GM12878 (cell line): Measurements from ENCODE around the gene USP21. TPM values are rescaled to one million over a fixed set of nuclear protein-coding genes. Genes with fewer than 3 reads are reported as not detected.

Experiments
- ATAC-seq: fragments of 200-7000 bp; cut with Tn5 transposase; 3 replicates; pipeline ENCODE4 v1.9.1; 2020; ENCODE audit warnings: mild to moderate bottlenecking, moderate library complexity
- BruUV-seq: library from RNA; stranded (reverse); fragments of 400-500 nt; replicated peaks from 2 replicates; lab custom pipeline; 2021; lab: Mats Ljungman, UMichigan
- CTCF ChIA-PET: fragments of 300-600 bp; sonication (Branson Sonifier 250); formaldehyde crosslinking; extraction: SDS; loops from one replicate; lab custom pipeline; 2021; ENCODE audit warnings: inconsistent platforms; lab: Yijun Ruan, JAX
- POLR2A ChIA-PET: fragments of 350-600 bp; formaldehyde crosslinking; extraction: SDS; loops from one replicate; lab custom pipeline; 2021; ENCODE audit warnings: inconsistent platforms; lab: Charles Lee
- RAD21 ChIA-PET: fragments of 300-600 bp; sonication (Branson Sonifier 250); formaldehyde crosslinking; loops from one replicate; lab custom pipeline; 2023; ENCODE audit warnings: antibody characterized with exemption; ENCODE audit not compliant: unreplicated experiment; lab: Charles Lee
- SMC1A ChIA-PET: fragments of 300-600 bp; sonication (Branson Sonifier 250); formaldehyde crosslinking; loops from one replicate; lab custom pipeline; 2023; ENCODE audit not compliant: unreplicated experiment, uncharacterized antibody; lab: Charles Lee
- DNase-seq: peaks from one replicate; pipeline ENCODE4 v3.0.0-alpha.2; 2011; ENCODE audit warnings: low read depth, low spot score
- FAIRE-seq: peaks from 3 replicates; lab custom pipeline; 2011; peaks lifted over from hg19 to GRCh38; lab: Jason Lieb, UNC
- H2AFZ ChIP-seq: 2 replicates; pipeline ENCODE4 v1.6.0; 2011; ENCODE audit warnings: low read depth, low read length, control low read depth; ENCODE audit not compliant: control insufficient read depth
- H3K27ac ChIP-seq: 2 replicates; pipeline ENCODE4 v1.5.1; 2011; ENCODE audit warnings: control low read depth; ENCODE audit not compliant: control insufficient read depth, insufficient read depth
- H3K27me3 ChIP-seq, 2 experiments: replicated peaks in 1 of 2; 2 replicates each; pipeline versions ENCODE4 v1.6.0 to v1.6.1; 2011; ENCODE audit warnings: low read length in 1 of 2; ENCODE audit not compliant: control insufficient read depth in 2 of 2, insufficient read depth in 2 of 2
- H3K36me3 ChIP-seq, 2 experiments: 2 replicates each; pipeline ENCODE4 v1.5.1; 2011; ENCODE audit warnings: low read length in 1 of 2; ENCODE audit not compliant: control insufficient read depth in 2 of 2, insufficient read depth in 2 of 2
- H3K4me1 ChIP-seq: 2 replicates; pipeline ENCODE4 v1.6.1; 2011; ENCODE audit warnings: mild to moderate bottlenecking, low read length, moderate library complexity, mixed read lengths; ENCODE audit not compliant: control insufficient read depth, insufficient read depth
- H3K4me2 ChIP-seq: 2 replicates; pipeline ENCODE4 v1.6.0; 2011; ENCODE audit warnings: control low read depth; ENCODE audit not compliant: control insufficient read depth, insufficient read depth
- H3K4me3 ChIP-seq: fragments of 200-600 bp; sonication (generic); 2 replicates; pipeline ENCODE4 v1.5.1; 2016
- H3K79me2 ChIP-seq: 2 replicates; pipeline ENCODE4 v1.6.0; 2011; ENCODE audit warnings: low read length; ENCODE audit not compliant: control insufficient read depth, insufficient read depth
- H3K9ac ChIP-seq: 2 replicates; pipeline ENCODE4 v1.8.0; 2011; ENCODE audit warnings: low read length, control low read depth, mixed read lengths; ENCODE audit not compliant: control insufficient read depth, insufficient read depth
- H3K9me3 ChIP-seq: replicated peaks from 3 replicates; pipeline ENCODE4 v1.5.1; 2011; ENCODE audit warnings: mild to moderate bottlenecking, low read length; ENCODE audit not compliant: control insufficient read depth, insufficient read depth
- H4K20me1 ChIP-seq: 2 replicates; pipeline ENCODE4 v1.6.0; 2011; ENCODE audit not compliant: control insufficient read depth, insufficient read depth
- ATF3 ChIP-seq: IDR thresholded peaks from 2 replicates; pipeline ENCODE4 v1.6.1; 2011; ENCODE audit warnings: low read depth, mild to moderate bottlenecking, low read length, moderate library complexity, borderline replicate concordance; ENCODE audit errors: extremely low read depth
- BACH1 ChIP-seq: fragments of 450-650 bp; IDR thresholded peaks from 2 replicates; pipeline ENCODE4 v1.6.1; 2017; ENCODE audit warnings: mild to moderate bottlenecking, borderline replicate concordance
- BHLHE40 ChIP-seq, 2 experiments: fragments of 450-650 bp in 1 of 2; IDR thresholded peaks; 2 replicates each; pipeline ENCODE4 v1.6.1; 2011 to 2017; ENCODE audit warnings: low read depth in 2 of 2, borderline replicate concordance in 1 of 2, improper control_type of control experiment in 1 of 2, low read length in 1 of 2, mild to moderate bottlenecking in 1 of 2
- CTCF ChIP-seq, 3 experiments: IDR thresholded peaks in 2 of 3; conservative IDR thresholded peaks in 1 of 3; 2 replicates each; pipeline ENCODE4 v1.5.1; 2011; ENCODE audit warnings: low read depth in 3 of 3, low read length in 3 of 3, mild to moderate bottlenecking in 3 of 3, control low read depth in 2 of 3, moderate library complexity in 2 of 3, inconsistent platforms in 1 of 3, mixed read lengths in 1 of 3; ENCODE audit not compliant: control insufficient read depth in 2 of 3, insufficient read depth in 1 of 3; ENCODE audit errors: extremely low read depth in 1 of 3
- GABPA ChIP-seq: IDR thresholded peaks from 2 replicates; pipeline ENCODE4 v1.6.1; 2014; ENCODE audit warnings: antibody characterized with exemption, low read depth, mild to moderate bottlenecking, inconsistent platforms
- HDAC2 ChIP-seq: fragments of 200-600 bp; sonication (generic); IDR thresholded peaks from 2 replicates; pipeline ENCODE4 v1.6.1; 2017
- IKZF1 ChIP-seq: fragments of 450-650 bp; conservative IDR thresholded peaks from 2 replicates; pipeline ENCODE4 v1.6.1; 2017; ENCODE audit warnings: antibody characterized with exemption, mild to moderate bottlenecking
- MLLT1 ChIP-seq: fragments of 450-650 bp; IDR thresholded peaks from 2 replicates; pipeline ENCODE4 v1.6.1; 2016; ENCODE audit warnings: mild to moderate bottlenecking
- RAD21 ChIP-seq: IDR thresholded peaks from 2 replicates; pipeline ENCODE4 v1.6.1; 2011; ENCODE audit warnings: mild to moderate bottlenecking, low read depth, low read length, moderate library complexity; ENCODE audit not compliant: insufficient read depth
- SIX5 ChIP-seq: IDR thresholded peaks from 2 replicates; pipeline ENCODE4 v1.6.1; 2011; ENCODE audit warnings: mild to moderate bottlenecking, low read depth, low read length, moderate library complexity; ENCODE audit not compliant: severe bottlenecking
- SMC3 ChIP-seq: IDR thresholded peaks from 2 replicates; pipeline ENCODE4 v1.6.1; 2011; ENCODE audit warnings: low read length, improper control_type of control experiment, borderline replicate concordance
- SPI1 ChIP-seq: IDR thresholded peaks from 2 replicates; pipeline ENCODE4 v1.6.1; 2011; ENCODE audit warnings: low read depth, mild to moderate bottlenecking, low read length, moderate library complexity, borderline replicate concordance; ENCODE audit not compliant: insufficient read depth
- SREBF2 ChIP-seq: IDR thresholded peaks from 2 replicates; pipeline ENCODE4 v1.6.1; 2012; ENCODE audit warnings: mild to moderate bottlenecking, low read length
- YY1 ChIP-seq: IDR thresholded peaks from 2 replicates; pipeline ENCODE4 v1.6.1; 2011; ENCODE audit warnings: low read depth, mild to moderate bottlenecking, low read length
- ZNF207 ChIP-seq: fragments of 450-650 bp; IDR thresholded peaks from 2 replicates; pipeline ENCODE4 v1.6.1; 2014; ENCODE audit warnings: antibody characterized with exemption, mild to moderate bottlenecking, borderline replicate concordance
- WGBS: methylation state at CpG from one replicate; pipeline ENCODE4 v1.1.6; 2016; ENCODE audit warnings: low lambda C conversion rate; ENCODE audit not compliant: insufficient replicate concordance, insufficient coverage; ENCODE audit errors: missing lambda C conversion rate; 5-methylcytosine and 5-hydroxymethylcytosine counted together
- in situ Hi-C: fragments of 300-500 bp; cut with MboI; formaldehyde crosslinking; loops from 9 replicates; pipeline ENCODE4 v1.14.3; 2018; ENCODE audit warnings: mixed read lengths
- intact Hi-C: fragments of 100-400 bp; cut with micrococcal nuclease; formaldehyde crosslinking; loops from one replicate; pipeline ENCODE4 v1.14.2; 2022; ENCODE audit not compliant: unreplicated experiment
- polyA plus RNA-seq, 11 experiments: library from polyadenylated mRNA; depleted of rRNA in 4 of 11; unstranded in 6 of 11; stranded (reverse) in 5 of 11; fragments of >200 nt; fragmentation: Nextera tagmentation in 4 of 11; fragmentation: Illumina TruSeq in 1 of 11; extraction: Ambion mirVana in 4 of 11; extraction: Trizol in 1 of 11; gene quantifications; 1 replicate in 1 of 11; 2 replicates in 10 of 11; pipeline versions ENCODE4 v1.2.1 to v1.2.3, GENCODE V29; 2011 to 2016; ENCODE audit warnings: inconsistent platforms in 2 of 11, missing spikeins in 2 of 11, low read depth in 1 of 11
- total RNA-seq, 4 experiments: library from RNA; depleted of rRNA in 3 of 4; stranded (reverse); fragments of >200 nt in 3 of 4; fragmentation: Illumina TruSeq in 1 of 4; extraction: Trizol in 1 of 4; gene quantifications; 2 replicates each; pipeline versions ENCODE4 v1.2.1 to v1.2.3, GENCODE V29; 2013 to 2021

Gene USP21
- total and polyA plus RNA-seq, 10 of the 15 experiments (the other 5 are each of a cell fraction or from before 2014, with no cell fraction given): 3.2 to 28.6 (median 16.6) TPM

- TF ChIP-seq HDAC2: no peak
These were observed 47.9 kb downstream of the USP21 start (continued) for GRCh38 chr1:161207173-161207572.

GRCh38 chr1:161209790-161210409 lies 50.6 kb downstream of the USP21 start:
- H2AFZ ChIP-seq: no peak overlapping the region
- RAD21 ChIA-PET: interaction anchor here (1.0 to 4.6 kb wide), 4 partner anchors 10 to 81 kb away, joined by 4 to 33 read pairs (median 6); partner anchors contain the start of gene TOMM40L
- SMC1A ChIA-PET: interaction anchor here (1.0 to 4.4 kb wide), 9 partner anchors 11 to 172 kb away, joined by 3 to 53 read pairs (median 5); partner anchors contain the start of genes APOA2 and TOMM40L
- no peak overlapping the region for H3K4me3 ChIP-seq
- peaks cover 12 to 41% of the 10 kb centered on the region in 2 experiments for H3K36me3 ChIP-seq
- no peaks in the 10 kb centered on the region; the same call in 1 of the 2 replicates for H3K79me2 ChIP-seq
- FAIRE-seq (peak; percentile 78), DNase-seq (no peak), ATAC-seq (peak; percentile 99)
- WGBS: 64% methylated on average over 11 of the region's 11 CpGs
- POLR2A ChIA-PET: interaction anchor here (1.0 kb wide), 1 partner anchor 24 kb away, joined by 3 read pairs; no protein-coding TSS in a partner anchor
- no peaks in the 10 kb centered on the region for H4K20me1 ChIP-seq
- H3K9ac ChIP-seq: no peak overlapping the region
- no peaks in the 10 kb centered on the region for H3K4me1 ChIP-seq
- CTCF ChIA-PET: interaction anchor here (0.6 to 13.6 kb wide), 14 partner anchors 8 to 172 kb away, joined by 3 to 385 read pairs (median 17); partner anchors contain the start of genes APOA2, FCER1G, NDUFS2 and TOMM40L
- in situ Hi-C loops: no loop called here
- H3K4me2 ChIP-seq: no peak overlapping the region
- TSS peak; percentile 32 for BruUV-seq
- intact Hi-C loops: loop anchor here (5.0 kb wide), 2 partner anchors 82 to 172 kb away; no protein-coding TSS in a partner anchor
- no peaks in the 10 kb centered on the region for H3K9me3 ChIP-seq
- no peak overlapping the region for H3K27ac ChIP-seq
- no peaks in the 10 kb centered on the region for H3K27me3 ChIP-seq
- TF ChIP-seq YY1 (peak; percentile 78), CTCF (IDR thresholded peaks at IDR 0.05 in 2 of 3, conservative IDR thresholded peaks at IDR 0.05 in 1 of 3; ENCODE audit: control insufficient read depth in 2 of 3, extremely low read depth in 1 of 3, insufficient read depth in 1 of 3, low read depth in 3 of 3, low read length in 3 of 3) (peak; percentile 88 to 94 (median 89)), SIX5 (peak; percentile 4), SMC3 (peak; percentile 78; the same call in 1 of the 2 replicates), BHLHE40 (IDR thresholded peaks at IDR 0.05; ENCODE audit: borderline replicate concordance in 1 of 2, low read depth in 2 of 2, low read length in 1 of 2) (0 out of 4 replicates have a peak, but pooled peaks of 1 of the 2 experiments have one; percentile 14), ATF3 (peak; percentile 0; the same call in 1 of the 2 replicates), MLLT1 (0 out of 2 replicates have a peak, but pooled peaks have one; percentile 20), BACH1 (0 out of 2 replicates have a peak, but pooled peaks have one; percentile 19), RAD21 (peak; percentile 93), GABPA (peak; percentile 55; the same call in 1 of the 2 replicates), SPI1 (peak; percentile 60; the same call in 1 of the 2 replicates), SREBF2 (no peak), ZNF207 (0 out of 2 replicates have a peak, but pooled peaks have one; percentile 20), IKZF1 (0 out of 2 replicates have a peak, but pooled peaks have one; percentile 34)
